ENCODE measurements around the gene POMT1.
"Not testable (repeated sequence)": the region's sequence is repeated elsewhere in the genome, so short reads cannot be mapped to it uniquely, and the experiment has no call there.

POMT1 gene

DNA sequence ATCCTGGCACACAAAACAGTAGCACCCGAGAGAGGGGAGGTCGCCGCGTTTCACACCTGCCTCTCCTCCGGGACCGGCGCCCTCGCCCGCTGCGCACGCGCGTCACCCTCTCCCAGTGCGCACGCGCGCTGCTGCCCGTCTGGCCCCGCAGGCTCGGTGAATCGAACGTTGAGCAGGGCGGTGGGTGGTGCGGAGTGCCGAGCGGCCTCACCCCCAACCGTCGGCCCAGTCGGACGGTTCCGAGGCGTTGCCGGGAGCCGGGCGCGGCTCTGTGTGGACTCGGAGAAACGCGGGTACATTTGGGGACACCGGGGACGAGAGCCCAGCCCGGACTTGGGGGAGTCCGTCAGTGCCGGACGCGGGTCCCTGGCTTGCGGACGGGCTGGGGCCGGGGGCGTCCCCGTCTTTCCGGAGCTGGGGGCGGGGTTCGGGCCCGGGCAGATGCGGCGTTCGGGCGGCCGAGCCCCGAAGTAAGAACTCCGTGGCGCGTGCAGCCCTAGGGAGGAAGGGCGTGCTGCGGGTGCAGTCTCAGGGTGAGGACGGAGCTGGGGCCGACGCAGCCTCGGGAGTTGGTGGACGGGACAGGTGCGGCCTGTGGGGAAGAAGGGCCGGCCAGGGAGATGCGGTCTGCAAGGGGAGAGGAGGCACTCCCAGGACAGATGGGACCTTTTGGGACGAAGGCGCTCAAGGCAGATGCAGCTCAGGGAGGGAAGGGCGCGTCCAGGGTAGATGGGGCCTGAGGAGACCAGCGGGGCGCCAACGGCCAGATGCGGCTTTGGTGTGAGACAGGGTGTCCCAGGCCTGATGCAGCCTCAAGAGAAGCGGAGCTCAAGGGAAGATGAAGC lies at the start of gene POMT1:
TSS of gene POMT1 (plus strand) at position 138 of the 845 bp plus-strand sequence. CDS start 1,301 bp downstream, outside the sequence.
- peak; percentile 82 for DNase-seq

DNA sequence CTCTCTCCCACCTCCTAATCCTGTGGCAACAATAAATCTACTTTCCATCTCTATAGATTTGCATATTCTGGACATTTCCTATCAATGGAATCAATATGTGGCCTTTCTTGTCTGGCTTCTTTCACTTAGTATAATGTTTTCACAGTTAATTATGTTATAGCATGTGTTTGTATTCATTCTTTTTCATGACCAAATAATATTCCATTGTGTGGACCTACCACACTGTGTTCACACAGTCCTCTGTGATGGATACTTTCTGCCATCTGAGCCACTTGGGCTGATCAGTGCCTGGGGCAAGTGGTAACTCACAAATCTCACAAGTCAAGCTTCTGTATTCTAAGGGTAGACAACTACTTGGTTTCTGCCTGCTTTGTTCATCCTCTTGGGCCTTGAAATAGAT lies 48.7 kb upstream of the POMT1 start:
- DNase-seq: no peak

- DNase-seq: not testable (repeated sequence)
These were observed 47.1 kb upstream of the POMT1 start for GRCh38 chr9:131455655-131456054.

DNA sequence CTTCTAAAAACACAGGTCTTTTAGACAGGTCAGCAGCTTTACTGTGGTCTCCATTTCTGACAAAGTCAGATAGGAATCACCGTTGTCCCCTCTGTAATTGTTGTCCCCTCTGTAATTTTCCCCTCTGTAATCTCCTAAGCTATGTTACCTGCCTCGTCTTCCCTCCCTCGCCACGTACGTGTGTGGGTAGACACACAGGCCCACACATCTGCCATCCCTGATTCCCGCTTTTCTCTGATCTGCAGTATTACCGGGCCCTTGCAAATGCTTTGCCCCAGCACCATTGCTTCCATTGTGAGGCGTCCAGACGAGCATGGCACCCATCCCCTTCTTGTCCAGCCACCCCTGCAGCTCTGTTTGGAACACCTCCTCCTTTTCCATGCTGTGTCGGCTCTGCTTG lies 45.0 kb upstream of the POMT1 start:
- DNase-seq: no peak

DNA sequence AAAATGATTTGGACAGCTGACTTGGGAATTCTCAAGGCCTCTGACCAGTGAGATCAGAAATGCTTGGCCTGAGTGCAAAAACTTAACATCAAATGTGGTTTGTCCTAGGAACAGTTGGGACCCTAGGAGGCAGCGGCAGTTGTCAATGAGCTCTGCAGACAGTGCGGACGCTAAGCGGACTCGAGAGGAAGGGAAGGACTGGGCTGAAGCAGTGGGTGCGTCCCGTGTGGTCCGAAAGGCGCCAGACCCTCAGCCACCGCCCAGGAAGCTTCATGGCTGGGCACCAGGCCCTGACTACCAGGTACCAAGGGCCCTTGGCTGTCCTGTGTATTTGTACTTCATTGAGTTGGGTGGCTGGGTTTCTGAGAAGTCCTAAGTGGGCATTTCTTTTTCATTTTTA lies 43.7 kb upstream of the POMT1 start:
- DNase-seq: no peak

DNA sequence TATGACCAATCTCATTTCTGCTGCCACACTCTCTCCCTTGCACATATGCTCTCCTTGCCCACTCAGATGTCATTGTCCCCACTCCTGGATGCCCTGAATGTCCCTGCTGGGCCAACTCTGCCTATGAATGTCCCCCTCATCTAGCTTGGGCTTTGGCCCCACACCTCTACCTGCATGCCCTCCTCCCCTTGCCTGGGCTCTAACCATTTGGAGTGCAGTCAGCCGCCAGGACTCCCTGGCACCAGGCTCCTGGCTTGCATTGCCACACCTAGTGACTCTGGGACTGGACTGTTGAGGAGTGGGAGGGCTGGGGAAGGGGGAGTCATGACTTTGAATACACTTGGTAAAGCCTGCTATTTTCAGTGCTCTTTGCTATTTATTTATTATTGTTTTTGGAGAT lies 41.6 kb upstream of the POMT1 start:
- DNase-seq: no peak

GRCh38 chr9:131464354-131465000 lies 38.2 kb upstream of the POMT1 start:
- DNase-seq: no peak

- no peak for DNase-seq
These were observed 37.3 kb upstream of the POMT1 start for GRCh38 chr9:131465401-131465800.

GRCh38 chr9:131467214-131467935 lies 35.3 kb upstream of the POMT1 start:
- no peak for DNase-seq

GRCh38 chr9:131468031-131468430 lies 34.7 kb upstream of the POMT1 start:
- DNase-seq: no peak

DNA sequence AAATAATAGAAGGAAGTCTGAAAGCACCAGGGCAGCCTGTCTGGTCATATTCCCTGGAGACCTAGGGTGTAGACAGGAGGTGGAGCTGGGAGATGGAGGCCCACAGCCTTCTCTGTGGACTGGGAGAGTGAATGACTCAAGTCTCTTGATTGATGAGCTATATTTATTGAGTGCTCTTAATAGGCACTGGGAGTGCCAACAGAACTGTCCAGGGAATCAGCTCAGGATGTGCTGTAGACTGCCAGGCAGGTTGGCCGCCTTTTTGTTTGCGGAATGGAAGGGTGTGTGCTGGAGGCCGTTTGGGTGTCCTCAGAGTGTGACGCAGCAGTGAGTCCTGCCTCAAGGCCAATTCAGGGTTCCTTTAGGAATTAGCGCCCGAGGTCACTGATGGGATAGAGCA lies 33.4 kb upstream of the POMT1 start:
- no peak for DNase-seq

- DNase-seq: no peak
These were observed 32.8 kb upstream of the POMT1 start for GRCh38 chr9:131469951-131470350.

DNA sequence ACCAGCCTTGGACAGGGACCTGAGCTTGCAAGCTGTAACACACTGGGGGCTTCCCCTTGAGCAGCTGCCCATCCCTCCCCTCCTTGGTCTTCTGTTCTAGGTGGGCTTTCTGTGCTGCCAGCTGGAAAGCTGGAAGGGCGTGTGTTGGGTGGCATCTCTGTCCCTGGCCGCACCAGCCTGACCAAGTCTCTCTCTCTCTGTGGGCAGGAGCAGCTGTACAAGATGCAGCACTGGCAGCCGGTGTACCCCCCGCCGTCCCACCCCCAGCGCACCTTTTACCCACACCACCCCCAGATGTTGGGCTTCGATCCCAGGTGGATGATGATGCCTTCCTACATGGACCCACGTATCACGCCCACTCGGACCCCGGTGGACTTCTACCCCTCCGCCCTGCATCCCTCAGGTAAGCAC lies 32.1 kb upstream of the POMT1 start:
- DNase-seq: no peak

DNA sequence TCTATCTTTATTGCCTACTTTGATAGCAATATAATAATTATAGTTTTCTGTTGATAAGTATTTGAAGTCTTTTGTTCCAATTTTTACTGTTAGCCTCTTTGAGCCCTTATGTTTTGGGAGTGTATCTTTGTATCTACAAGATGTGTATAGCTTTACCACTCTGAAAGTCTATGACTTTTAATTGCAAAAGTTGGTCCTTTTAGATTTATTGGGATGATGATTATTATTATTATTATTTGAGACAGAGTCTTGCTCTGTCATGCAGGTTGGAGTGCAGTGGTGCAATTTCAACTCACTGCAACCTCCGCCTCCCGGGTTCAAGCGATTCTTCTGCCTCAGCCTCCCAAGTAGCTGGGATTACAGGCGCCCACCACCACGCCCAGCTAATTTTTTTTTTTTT lies 30.6 kb upstream of the POMT1 start:
- DNase-seq: not testable (repeated sequence)

DNA sequence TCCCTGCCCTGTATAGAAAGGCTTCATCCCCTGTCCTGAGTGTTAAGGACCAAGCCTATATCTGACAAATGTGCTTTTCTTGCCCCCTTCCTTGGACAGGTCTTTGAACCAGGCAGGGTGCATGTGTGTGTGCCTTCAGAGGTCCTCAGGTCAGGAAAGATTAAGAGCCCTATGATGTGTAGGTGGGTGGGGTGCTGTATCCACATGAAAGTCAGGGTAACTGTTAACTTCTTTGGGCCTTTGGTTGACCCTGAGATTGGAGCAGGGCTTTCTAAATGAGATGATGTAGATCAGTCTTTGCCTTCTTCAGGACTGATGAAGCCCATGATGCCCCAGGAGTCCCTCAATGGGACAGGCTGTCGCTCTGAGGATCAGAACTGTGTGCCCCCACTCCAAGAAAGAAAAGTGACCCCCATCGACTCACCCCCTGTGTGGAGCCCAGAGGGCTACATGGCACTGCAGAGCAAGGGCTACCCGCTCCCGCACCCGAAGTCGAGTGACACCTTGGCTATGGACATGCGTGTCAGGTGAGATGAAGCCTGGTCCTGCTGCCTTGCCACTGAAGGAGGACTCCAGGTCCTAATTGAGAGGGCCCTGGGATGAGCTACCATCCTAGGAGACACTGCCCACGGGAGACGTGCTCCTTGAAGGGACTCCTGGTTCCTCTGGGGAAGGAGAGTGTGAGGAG lies 29.4 kb upstream of the POMT1 start:
- DNase-seq: no peak

- DNase-seq: no peak
These were observed 28.8 kb upstream of the POMT1 start for GRCh38 chr9:131473891-131474290.

DNA sequence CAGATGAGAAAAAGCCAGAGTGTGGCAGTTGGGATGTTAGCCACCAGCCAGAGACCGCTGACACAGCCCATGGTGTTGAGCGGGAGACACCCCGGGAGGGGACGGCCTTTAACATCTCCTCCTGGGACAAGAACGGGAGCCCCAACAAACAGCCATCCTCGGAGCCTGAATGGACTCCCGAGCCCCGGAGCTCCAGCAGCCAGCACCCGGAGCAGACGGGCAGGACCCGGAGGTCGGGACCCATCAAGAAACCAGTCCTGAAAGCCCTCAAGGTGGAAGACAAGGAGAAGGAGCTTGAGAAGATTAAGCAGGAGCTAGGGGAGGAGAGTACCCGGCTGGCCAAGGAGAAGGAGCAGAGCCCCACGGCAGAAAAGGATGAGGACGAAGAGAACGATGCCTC lies 28.0 kb upstream of the POMT1 start:
- DNase-seq: no peak

DNA sequence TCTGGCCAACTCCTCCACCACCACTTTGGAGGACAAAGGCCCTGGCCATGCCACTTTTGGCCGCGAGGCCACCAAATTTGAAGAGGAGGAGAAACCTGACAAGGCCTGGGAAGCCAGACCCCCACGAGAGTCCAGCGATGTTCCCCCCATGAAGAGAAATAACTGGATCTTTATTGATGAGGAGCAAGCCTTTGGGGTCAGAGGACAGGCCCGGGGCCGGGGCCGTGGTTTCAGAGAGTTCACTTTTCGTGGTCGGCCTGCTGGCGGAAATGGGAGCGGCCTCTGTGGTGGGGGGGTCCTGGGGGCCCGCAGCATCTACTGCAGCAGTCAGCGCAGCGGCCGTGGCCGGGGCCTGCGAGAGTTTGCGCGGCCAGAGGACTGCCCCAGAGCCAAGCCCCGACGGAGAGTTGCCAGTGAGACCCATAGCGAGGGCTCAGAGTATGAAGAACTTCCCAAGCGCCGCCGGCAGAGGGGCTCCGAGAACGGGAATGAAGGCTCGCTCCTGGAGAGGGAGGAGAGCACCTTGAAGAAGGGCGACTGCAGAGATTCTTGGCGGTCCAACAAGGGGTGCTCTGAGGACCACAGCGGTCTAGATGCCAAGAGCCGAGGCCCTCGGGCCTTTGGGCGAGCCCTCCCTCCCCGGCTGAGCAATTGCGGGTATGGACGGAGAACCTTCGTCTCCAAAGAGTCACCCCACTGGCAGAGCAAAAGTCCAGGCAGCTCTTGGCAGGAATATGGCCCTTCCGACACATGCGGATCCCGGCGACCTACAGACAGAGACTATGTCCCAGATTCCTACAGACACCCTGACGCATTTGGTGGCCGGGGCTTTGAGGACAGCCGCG lies 27.4 kb upstream of the POMT1 start:
- DNase-seq: no peak

DNA sequence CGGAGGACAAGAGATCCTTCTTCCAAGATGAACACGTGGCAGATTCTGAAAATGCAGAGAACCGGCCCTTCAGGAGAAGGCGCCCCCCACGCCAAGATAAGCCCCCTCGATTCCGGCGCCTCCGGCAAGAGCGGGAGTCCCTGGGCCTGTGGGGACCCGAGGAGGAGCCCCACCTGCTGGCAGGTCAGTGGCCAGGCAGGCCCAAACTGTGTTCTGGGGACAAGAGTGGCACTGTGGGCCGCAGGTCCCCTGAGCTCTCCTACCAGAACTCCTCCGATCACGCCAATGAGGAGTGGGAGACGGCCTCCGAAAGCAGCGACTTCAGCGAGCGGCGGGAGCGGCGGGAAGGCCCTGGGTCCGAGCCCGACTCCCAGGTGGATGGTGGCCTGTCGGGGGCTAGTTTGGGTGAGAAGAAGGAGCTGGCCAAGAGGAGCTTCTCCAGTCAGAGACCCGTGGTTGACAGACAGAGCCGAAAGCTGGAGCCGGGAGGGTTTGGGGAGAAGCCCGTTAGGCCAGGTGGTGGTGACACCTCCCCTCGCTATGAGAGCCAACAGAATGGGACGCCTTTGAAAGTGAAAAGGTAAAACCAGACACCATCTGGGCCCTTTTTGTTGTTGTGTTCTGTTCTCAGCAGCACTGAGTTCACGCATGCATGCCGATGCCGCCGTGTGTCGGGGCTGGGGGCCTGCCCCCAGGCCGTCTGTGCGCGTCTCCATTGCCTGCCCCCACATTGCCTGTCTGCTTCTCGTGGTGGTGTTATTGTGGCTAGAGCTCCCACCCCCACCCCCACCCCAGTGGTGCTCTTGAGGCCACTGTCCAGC lies 26.6 kb upstream of the POMT1 start:
- no peak for DNase-seq

GRCh38 chr9:131476777-131477345 lies 25.9 kb upstream of the POMT1 start:
- DNase-seq: no peak

GRCh38 chr9:131477367-131477766 lies 25.4 kb upstream of the POMT1 start:
- DNase-seq: no peak
